Measurements from ENCODE around the gene RASL10B.

Gene RASL10B

DNA sequence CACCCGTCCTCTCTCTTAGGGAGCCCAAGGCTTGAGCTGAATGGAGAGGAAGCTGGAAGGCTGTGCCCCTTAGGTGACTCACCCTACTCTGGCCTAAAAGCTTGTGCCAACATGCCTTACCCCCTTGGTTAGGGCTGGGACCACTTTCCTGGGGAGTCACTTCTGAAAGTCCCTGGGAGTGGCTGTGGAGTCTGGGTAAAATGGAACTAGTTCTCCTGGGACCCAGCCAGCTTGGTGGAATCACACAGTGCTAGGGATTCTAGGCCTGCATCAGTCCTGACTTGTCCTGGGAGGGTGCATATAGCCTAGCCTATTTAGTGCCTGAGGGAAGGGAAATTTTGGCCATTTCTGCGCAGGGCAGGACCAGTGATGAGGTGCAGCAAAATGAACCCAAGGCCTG is 53.5 kb downstream of the RASL10B start:
- H3K9ac ChIP-seq (ENCODE audit: insufficient read length), result no peak overlapping the region
- no peak overlapping the region for H3K27ac ChIP-seq
- TF ChIP-seq FOXP2 (optimal IDR thresholded peaks at IDR 0.05; ENCODE audit: control extremely low read depth, extremely low read length, insufficient read depth) (no peak), POLR2AphosphoS5 (IDR thresholded peaks at IDR 0.05; ENCODE audit: borderline replicate concordance, low read depth, low read length) (no peak), EZH2 (IDR thresholded peaks at IDR 0.05) (no peak)
- no peaks in the 10 kb centered on the region for H3K9me3 ChIP-seq (ENCODE audit: low read depth, low read length)
- no peaks in the 10 kb centered on the region for H3K36me3 ChIP-seq (ENCODE audit: insufficient read depth, low read length)
- no peak for DNase-seq (ENCODE audit: low read depth, low spot score)
- no peak overlapping the region for H3K4me3 ChIP-seq

DNA sequence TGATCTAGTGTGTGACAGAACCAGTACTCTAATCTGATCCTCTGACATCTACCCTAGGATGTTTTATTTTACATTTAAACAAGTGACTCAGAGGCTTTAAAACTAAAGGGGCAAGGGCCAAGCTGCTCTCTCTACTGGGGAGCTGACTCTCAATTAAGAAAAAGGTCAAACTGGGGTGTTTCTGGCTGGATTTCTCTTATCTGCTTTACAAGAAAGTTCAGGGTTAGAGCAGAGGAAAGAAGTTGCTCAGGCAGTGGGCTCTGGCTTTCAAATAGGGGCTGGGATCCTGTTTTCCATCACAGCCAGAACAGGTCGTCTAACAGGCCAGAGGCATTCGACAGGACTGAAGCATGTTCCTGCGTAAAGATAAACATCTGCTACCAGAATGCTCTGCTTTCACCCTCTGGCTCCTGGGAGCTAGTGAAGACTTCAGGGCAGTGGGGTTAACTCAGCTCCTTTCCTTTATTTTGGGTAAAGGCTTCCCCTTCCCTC is 55.5 kb downstream of the RASL10B start:
- no peak for DNase-seq (ENCODE audit: low read depth, low spot score)
- Histone ChIP-seq H3K36me3 (ENCODE audit: insufficient read depth, low read length) (no peaks in the 10 kb centered on the region), H3K4me3 (no peak overlapping the region), H3K27ac (no peak overlapping the region), H3K9me3 (ENCODE audit: low read depth, low read length) (no peaks in the 10 kb centered on the region), H3K9ac (ENCODE audit: insufficient read length) (no peak overlapping the region)
- no peak for TF ChIP-seq EZH2 (IDR thresholded peaks at IDR 0.05)
- TF ChIP-seq POLR2AphosphoS5 (IDR thresholded peaks at IDR 0.05; ENCODE audit: borderline replicate concordance, low read depth, low read length), result no peak
- TF ChIP-seq FOXP2 (optimal IDR thresholded peaks at IDR 0.05; ENCODE audit: control extremely low read depth, extremely low read length, insufficient read depth), result no peak

DNA sequence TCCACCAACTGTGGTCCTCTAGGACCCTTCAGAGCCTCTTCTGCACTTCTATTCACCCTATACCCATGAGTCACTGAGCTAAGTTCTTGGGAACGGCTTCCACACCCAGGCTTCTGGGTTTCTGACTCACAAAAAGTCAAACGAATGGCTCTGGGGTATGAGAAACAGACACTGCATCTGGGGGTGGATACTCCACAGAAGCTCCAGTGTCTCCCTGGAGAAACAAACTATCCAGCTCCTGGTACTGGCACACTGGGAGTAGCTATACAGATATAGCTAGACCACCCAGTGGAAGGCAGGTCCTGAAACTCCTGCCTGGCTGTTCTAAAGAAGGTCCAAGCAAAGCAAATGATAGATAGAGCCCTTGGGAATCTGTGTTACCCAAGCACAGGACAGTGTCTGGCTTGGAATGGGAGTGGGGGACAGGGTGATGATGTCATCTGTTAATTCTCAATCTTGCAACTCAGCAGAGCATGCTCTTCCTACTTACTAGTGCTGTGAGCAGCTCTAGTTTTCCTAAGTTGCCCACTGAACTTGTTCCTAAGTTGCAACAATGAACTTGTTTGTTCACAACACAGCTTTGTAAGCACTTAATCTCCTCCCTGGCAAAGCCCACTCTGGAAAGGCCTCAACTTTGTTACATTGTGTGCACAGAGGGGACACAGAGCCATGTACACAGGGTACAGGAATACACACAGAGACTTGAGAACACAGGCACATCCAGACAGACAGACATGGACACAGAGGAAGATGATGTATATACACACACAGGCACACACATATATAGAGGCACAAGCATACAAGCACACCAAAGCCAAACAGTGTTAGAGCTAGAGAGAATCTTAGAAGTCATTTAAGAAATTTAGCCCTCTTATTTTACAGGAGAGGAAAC is 57.3 kb downstream of the RASL10B start:
- TF ChIP-seq FOXP2 (optimal IDR thresholded peaks at IDR 0.05; ENCODE audit: control extremely low read depth, extremely low read length, insufficient read depth) (no peak), POLR2AphosphoS5 (IDR thresholded peaks at IDR 0.05; ENCODE audit: borderline replicate concordance, low read depth, low read length) (no peak), EZH2 (IDR thresholded peaks at IDR 0.05) (no peak)
- no peak overlapping the region for H3K27ac ChIP-seq
- DNase-seq (ENCODE audit: low read depth, low spot score), result no peak
- H3K9ac ChIP-seq (ENCODE audit: insufficient read length), result no peak overlapping the region
- H3K36me3 ChIP-seq (ENCODE audit: insufficient read depth, low read length), result no peaks in the 10 kb centered on the region
- H3K9me3 ChIP-seq (ENCODE audit: low read depth, low read length), result no peaks in the 10 kb centered on the region
- H3K4me3 ChIP-seq, result no peak overlapping the region

DNA sequence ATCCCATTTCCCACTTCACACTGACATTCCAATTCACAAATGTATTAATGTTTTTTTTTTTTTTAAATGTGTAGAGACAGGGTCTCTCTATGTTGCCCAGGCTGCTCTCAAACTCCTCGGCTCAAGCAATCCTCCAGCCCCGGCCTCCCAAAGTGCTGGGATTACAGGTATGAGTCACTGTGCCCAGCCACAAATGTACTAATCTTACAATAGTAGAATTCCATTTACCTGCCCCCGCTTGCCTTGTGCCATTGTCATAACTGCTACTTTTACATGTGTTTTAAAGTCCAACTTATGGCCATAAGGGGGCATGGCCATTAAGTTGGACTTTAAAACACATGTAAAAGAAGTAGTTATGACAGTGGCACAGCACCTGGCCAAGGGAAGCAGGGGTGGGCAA is 59.4 kb downstream of the RASL10B start:
- H3K36me3 ChIP-seq (ENCODE audit: insufficient read depth, low read length), result no peaks in the 10 kb centered on the region
- TF ChIP-seq POLR2AphosphoS5 (IDR thresholded peaks at IDR 0.05; ENCODE audit: borderline replicate concordance, low read depth, low read length), result no peak
- TF ChIP-seq FOXP2 (optimal IDR thresholded peaks at IDR 0.05; ENCODE audit: control extremely low read depth, extremely low read length, insufficient read depth), result no peak
- no peak for TF ChIP-seq EZH2 (IDR thresholded peaks at IDR 0.05)
- DNase-seq (ENCODE audit: low read depth, low spot score), result no peak
- H3K9ac ChIP-seq (ENCODE audit: insufficient read length), result no peak overlapping the region
- no peaks in the 10 kb centered on the region for H3K9me3 ChIP-seq (ENCODE audit: low read depth, low read length)
- H3K4me3 ChIP-seq, result no peak overlapping the region
- no peak overlapping the region for H3K27ac ChIP-seq

DNA sequence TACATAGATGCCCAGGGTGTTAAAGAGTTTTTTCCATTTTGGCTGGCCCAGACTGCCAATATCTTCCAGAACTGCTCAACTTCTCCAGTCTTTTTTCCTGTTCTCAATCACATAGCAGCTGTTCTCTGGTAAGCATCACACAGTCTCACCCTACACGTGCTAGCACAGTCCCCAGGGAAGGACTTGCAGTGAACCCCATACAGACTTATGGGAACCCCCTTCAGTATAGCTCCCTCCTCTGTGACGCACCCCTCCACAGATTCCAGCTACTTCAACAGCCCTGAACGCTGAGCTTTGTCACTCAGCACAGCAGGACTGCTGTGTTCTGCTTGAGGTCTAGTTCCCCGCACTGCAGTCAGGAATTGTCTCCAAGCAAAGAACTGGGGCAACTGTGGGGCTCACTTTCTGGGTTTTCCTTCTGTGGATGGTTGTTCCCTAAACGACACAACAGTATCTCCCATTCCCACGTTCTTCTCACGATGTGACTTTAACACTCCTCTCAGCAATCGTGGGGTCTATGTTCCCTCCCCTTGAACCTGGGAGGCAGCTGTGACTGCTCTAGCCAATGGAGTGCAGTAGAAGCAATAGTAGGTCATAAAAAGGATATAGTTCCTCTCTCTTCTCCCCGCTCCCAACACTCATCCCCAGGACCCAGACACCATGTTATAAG is 60.4 kb downstream of the RASL10B start:
- Histone ChIP-seq H3K9me3 (ENCODE audit: low read depth, low read length) (no peaks in the 10 kb centered on the region), H3K9ac (ENCODE audit: insufficient read length) (no peak overlapping the region), H3K36me3 (ENCODE audit: insufficient read depth, low read length) (no peaks in the 10 kb centered on the region), H3K4me3 (no peak overlapping the region), H3K27ac (no peak overlapping the region)
- DNase-seq (ENCODE audit: low read depth, low spot score), result no peak
- TF ChIP-seq POLR2AphosphoS5 (IDR thresholded peaks at IDR 0.05; ENCODE audit: borderline replicate concordance, low read depth, low read length), result no peak
- no peak for TF ChIP-seq FOXP2 (optimal IDR thresholded peaks at IDR 0.05; ENCODE audit: control extremely low read depth, extremely low read length, insufficient read depth)
- no peak for TF ChIP-seq EZH2 (IDR thresholded peaks at IDR 0.05)

Measured in SK-N-MC (cell line).